ENCODE data around the gene PLEKHS1.
A peak's percentile ranks its signal among the peaks of the same experiment; 100 is the strongest.

PLEKHS1 gene

GRCh38 chr10:113751181-113751732 is at the start of gene PLEKHS1:
Gene PLEKHS1, plus strand, starts transcription at chr10:113751682. Its CDS starts 3,596 bp downstream, at chr10:113755278.
- H3K27ac ChIP-seq (ENCODE audit: low read depth, low read length) = no peak within 1 kb of the TSS

GRCh38 chr10:113704637-113705343 is 46.7 kb upstream of the PLEKHS1 start:
- Histone ChIP-seq H3K9ac (ENCODE audit: low read depth, low read length) (no peak overlapping the region), H3K27ac (ENCODE audit: low read depth, low read length) (no peak overlapping the region), H3K9me3 (ENCODE audit: control insufficient read depth, insufficient read depth, low read length) (no peaks in the 10 kb centered on the region), H3K4me3 (ENCODE audit: low read depth, low read length) (no peak overlapping the region), H3K36me3 (ENCODE audit: control insufficient read depth, insufficient read depth, low read length) (no peaks in the 10 kb centered on the region), H3K4me1 (ENCODE audit: control insufficient read depth, insufficient read depth, low read length) (peaks cover 22% of the 10 kb centered on the region), H3K27me3 (ENCODE audit: control insufficient read depth, insufficient read depth, low read length) (no peaks in the 10 kb centered on the region)

More at GRCh38 chr10:113751181-113751732, at the start of gene PLEKHS1:
- Histone ChIP-seq H3K36me3 (ENCODE audit: control insufficient read depth, insufficient read depth, low read length) (no peaks in the 10 kb centered on the region), H3K27me3 (ENCODE audit: control insufficient read depth, insufficient read depth, low read length) (no peaks in the 10 kb centered on the region), H3K4me1 (ENCODE audit: control insufficient read depth, insufficient read depth, low read length) (no peaks in the 10 kb centered on the region), H3K9me3 (ENCODE audit: control insufficient read depth, insufficient read depth, low read length) (no peaks in the 10 kb centered on the region), H3K9ac (ENCODE audit: low read depth, low read length) (no peak within 1 kb of the TSS), H3K4me3 (ENCODE audit: low read depth, low read length) (no peak within 1 kb of the TSS)

GRCh38 chr10:113705344-113705652 is 46.2 kb upstream of the PLEKHS1 start:
- Histone ChIP-seq H3K27me3 (ENCODE audit: control insufficient read depth, insufficient read depth, low read length) (no peaks in the 10 kb centered on the region), H3K4me1 (ENCODE audit: control insufficient read depth, insufficient read depth, low read length) (peaks cover 26% of the 10 kb centered on the region), H3K4me3 (ENCODE audit: low read depth, low read length) (no peak overlapping the region), H3K36me3 (ENCODE audit: control insufficient read depth, insufficient read depth, low read length) (no peaks in the 10 kb centered on the region), H3K27ac (ENCODE audit: low read depth, low read length) (no peak overlapping the region), H3K9me3 (ENCODE audit: control insufficient read depth, insufficient read depth, low read length) (no peaks in the 10 kb centered on the region), H3K9ac (ENCODE audit: low read depth, low read length) (no peak overlapping the region)

GRCh38 chr10:113706623-113707022 is 44.9 kb upstream of the PLEKHS1 start:
- H3K27ac ChIP-seq (ENCODE audit: low read depth, low read length) = no peak overlapping the region
- H3K9me3 ChIP-seq (ENCODE audit: control insufficient read depth, insufficient read depth, low read length) = no peaks in the 10 kb centered on the region
- H3K4me3 ChIP-seq (ENCODE audit: low read depth, low read length) = no peak overlapping the region
- H3K36me3 ChIP-seq (ENCODE audit: control insufficient read depth, insufficient read depth, low read length) = no peaks in the 10 kb centered on the region
- no peak overlapping the region for H3K9ac ChIP-seq (ENCODE audit: low read depth, low read length)
- H3K27me3 ChIP-seq (ENCODE audit: control insufficient read depth, insufficient read depth, low read length) = no peaks in the 10 kb centered on the region
- peaks cover 35% of the 10 kb centered on the region for H3K4me1 ChIP-seq (ENCODE audit: control insufficient read depth, insufficient read depth, low read length)

GRCh38 chr10:113708640-113709039 is 42.8 kb upstream of the PLEKHS1 start:
- Histone ChIP-seq H3K9me3 (ENCODE audit: control insufficient read depth, insufficient read depth, low read length) (no peaks in the 10 kb centered on the region), H3K4me1 (ENCODE audit: control insufficient read depth, insufficient read depth, low read length) (peaks cover 42% of the 10 kb centered on the region), H3K27ac (ENCODE audit: low read depth, low read length) (no peak overlapping the region)

GRCh38 chr10:113709221-113709838 is 42.2 kb upstream of the PLEKHS1 start:
- peak overlapping the region; percentile 6 for H3K27ac ChIP-seq (ENCODE audit: low read depth, low read length)
- H3K36me3 ChIP-seq (ENCODE audit: control insufficient read depth, insufficient read depth, low read length) = no peaks in the 10 kb centered on the region
- no peak overlapping the region for H3K4me3 ChIP-seq (ENCODE audit: low read depth, low read length)
- no peaks in the 10 kb centered on the region for H3K27me3 ChIP-seq (ENCODE audit: control insufficient read depth, insufficient read depth, low read length)
- H3K9me3 ChIP-seq (ENCODE audit: control insufficient read depth, insufficient read depth, low read length) = no peaks in the 10 kb centered on the region
- H3K9ac ChIP-seq (ENCODE audit: low read depth, low read length) = no peak overlapping the region
- peaks cover 42% of the 10 kb centered on the region for H3K4me1 ChIP-seq (ENCODE audit: control insufficient read depth, insufficient read depth, low read length)

More at GRCh38 chr10:113708640-113709039, 42.8 kb upstream of the PLEKHS1 start:
- Histone ChIP-seq H3K4me3 (ENCODE audit: low read depth, low read length) (no peak overlapping the region), H3K27me3 (ENCODE audit: control insufficient read depth, insufficient read depth, low read length) (no peaks in the 10 kb centered on the region), H3K9ac (ENCODE audit: low read depth, low read length) (no peak overlapping the region), H3K36me3 (ENCODE audit: control insufficient read depth, insufficient read depth, low read length) (no peaks in the 10 kb centered on the region)

GRCh38 chr10:113711142-113711541 is 40.3 kb upstream of the PLEKHS1 start:
- peaks cover 34% of the 10 kb centered on the region for H3K4me1 ChIP-seq (ENCODE audit: control insufficient read depth, insufficient read depth, low read length)
- H3K36me3 ChIP-seq (ENCODE audit: control insufficient read depth, insufficient read depth, low read length) = no peaks in the 10 kb centered on the region
- H3K27me3 ChIP-seq (ENCODE audit: control insufficient read depth, insufficient read depth, low read length) = no peaks in the 10 kb centered on the region
- no peaks in the 10 kb centered on the region for H3K9me3 ChIP-seq (ENCODE audit: control insufficient read depth, insufficient read depth, low read length)
- no peak overlapping the region for H3K9ac ChIP-seq (ENCODE audit: low read depth, low read length)
- H3K27ac ChIP-seq (ENCODE audit: low read depth, low read length) = no peak overlapping the region
- no peak overlapping the region for H3K4me3 ChIP-seq (ENCODE audit: low read depth, low read length)

- H3K9me3 ChIP-seq (ENCODE audit: control insufficient read depth, insufficient read depth, low read length) = no peaks in the 10 kb centered on the region
- peaks cover 34% of the 10 kb centered on the region for H3K4me1 ChIP-seq (ENCODE audit: control insufficient read depth, insufficient read depth, low read length)
- no peak overlapping the region for H3K9ac ChIP-seq (ENCODE audit: low read depth, low read length)
- H3K36me3 ChIP-seq (ENCODE audit: control insufficient read depth, insufficient read depth, low read length) = no peaks in the 10 kb centered on the region
- no peak overlapping the region for H3K4me3 ChIP-seq (ENCODE audit: low read depth, low read length)
- H3K27me3 ChIP-seq (ENCODE audit: control insufficient read depth, insufficient read depth, low read length) = no peaks in the 10 kb centered on the region
- no peak overlapping the region for H3K27ac ChIP-seq (ENCODE audit: low read depth, low read length)
Measured at GRCh38 chr10:113712024-113712423, 39.5 kb upstream of the PLEKHS1 start.

GRCh38 chr10:113712755-113713639 is 38.5 kb upstream of the PLEKHS1 start:
- Histone ChIP-seq H3K9me3 (ENCODE audit: control insufficient read depth, insufficient read depth, low read length) (no peaks in the 10 kb centered on the region), H3K9ac (ENCODE audit: low read depth, low read length) (no peak overlapping the region), H3K4me1 (ENCODE audit: control insufficient read depth, insufficient read depth, low read length) (peaks cover 34% of the 10 kb centered on the region), H3K27me3 (ENCODE audit: control insufficient read depth, insufficient read depth, low read length) (no peaks in the 10 kb centered on the region), H3K4me3 (ENCODE audit: low read depth, low read length) (no peak overlapping the region), H3K36me3 (ENCODE audit: control insufficient read depth, insufficient read depth, low read length) (no peaks in the 10 kb centered on the region), H3K27ac (ENCODE audit: low read depth, low read length) (peak overlapping the region; percentile 34)

- Histone ChIP-seq H3K9ac (ENCODE audit: low read depth, low read length) (no peak overlapping the region), H3K4me3 (ENCODE audit: low read depth, low read length) (no peak overlapping the region), H3K36me3 (ENCODE audit: control insufficient read depth, insufficient read depth, low read length) (no peaks in the 10 kb centered on the region), H3K27me3 (ENCODE audit: control insufficient read depth, insufficient read depth, low read length) (no peaks in the 10 kb centered on the region), H3K4me1 (ENCODE audit: control insufficient read depth, insufficient read depth, low read length) (peaks cover 32% of the 10 kb centered on the region), H3K27ac (ENCODE audit: low read depth, low read length) (no peak overlapping the region), H3K9me3 (ENCODE audit: control insufficient read depth, insufficient read depth, low read length) (no peaks in the 10 kb centered on the region)
Measured at GRCh38 chr10:113713640-113713982, 37.9 kb upstream of the PLEKHS1 start.
